ENCODE measurements around the gene CDC34. TPM values are rescaled to one million over a fixed set of nuclear protein-coding genes. Genes with fewer than 3 reads are reported as not detected.

The CDC34 gene
- total RNA-seq, 2 experiments from 2014 or later, result 58.7 to 60.1 TPM

DNA sequence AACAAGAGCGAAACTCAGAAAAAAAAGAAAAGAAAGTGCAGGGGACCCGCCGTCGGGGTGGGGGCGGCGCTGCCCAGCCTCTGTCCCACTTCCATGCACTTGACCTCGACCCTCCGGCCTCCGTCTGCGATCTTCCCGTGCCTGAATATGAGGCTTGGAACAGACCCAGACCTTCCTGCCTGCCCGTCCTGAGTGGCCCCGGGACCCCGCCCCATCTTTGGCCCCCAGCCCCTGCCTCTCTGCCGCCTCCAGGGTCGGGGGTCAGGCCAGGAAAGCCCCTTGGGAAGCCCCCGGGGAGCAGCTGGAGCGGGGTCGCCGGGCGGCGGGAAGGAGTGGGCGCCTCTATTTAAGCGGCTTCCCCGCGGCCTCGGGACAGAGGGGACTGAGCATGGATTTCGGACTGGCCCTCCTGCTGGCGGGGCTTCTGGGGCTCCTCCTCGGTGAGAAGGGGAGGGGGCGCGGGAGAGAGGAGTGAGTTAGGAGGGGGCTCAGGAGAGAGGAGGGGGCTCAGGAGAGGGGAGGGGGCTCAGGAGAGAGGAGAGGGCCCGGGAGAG lies 35.4 kb upstream of the CDC34 start, which contains the start of gene MADCAM1:
Gene MADCAM1 (plus strand): TSS at position 375 of the 554 bp plus-strand sequence. CDS start 14 bp downstream, at position 389.
- POLR2A ChIA-PET, result no interaction called here
- CTCF ChIA-PET, result interaction anchor here (1.7 to 2.4 kb wide), 3 partner anchors 9 to 14 kb away, joined by 3 to 11 read pairs (median 6); partner anchors contain the start of gene TPGS1

DNA sequence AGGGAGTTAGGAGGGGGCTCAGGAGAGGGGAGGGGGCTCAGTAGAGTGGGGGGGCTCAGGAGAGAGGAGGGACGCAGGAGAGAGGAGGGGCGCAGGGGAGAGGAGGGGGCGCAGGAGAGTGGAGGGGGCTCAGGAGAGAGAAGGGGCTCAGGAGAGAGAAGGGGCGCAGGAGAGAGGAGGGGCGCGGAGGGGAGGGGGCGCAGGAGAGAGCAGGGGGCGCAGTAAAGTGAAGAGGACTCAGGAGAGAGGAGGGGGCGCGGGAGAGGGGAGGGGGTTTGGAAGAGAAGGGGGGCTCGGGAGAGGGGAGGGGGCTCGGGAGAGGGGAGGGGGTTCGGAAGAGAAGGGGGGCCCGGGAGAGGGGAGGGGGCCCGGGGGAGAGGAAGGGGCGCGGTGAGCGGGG lies 34.6 kb upstream of the CDC34 start:
- CTCF ChIA-PET, result no interaction called here
- POLR2A ChIA-PET, result no interaction called here

DNA sequence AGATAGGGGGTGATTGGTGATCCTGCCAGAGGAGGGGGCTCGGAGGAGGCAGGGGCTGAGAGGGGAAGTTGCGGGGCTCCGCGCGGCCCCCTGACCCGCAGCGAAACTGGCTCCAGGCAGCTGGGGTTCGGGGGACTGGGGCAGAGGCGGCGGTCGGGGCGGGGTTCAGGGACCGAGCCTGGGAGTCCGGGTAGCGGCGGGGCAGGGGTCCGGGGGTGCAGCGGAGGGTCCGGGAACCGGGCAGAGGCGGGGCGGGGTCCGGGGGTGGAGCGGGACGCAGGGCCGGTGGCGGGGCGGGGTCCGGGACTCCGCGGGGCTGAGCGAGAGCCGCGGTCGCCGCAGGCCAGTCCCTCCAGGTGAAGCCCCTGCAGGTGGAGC lies 34.1 kb upstream of the CDC34 start:
- POLR2A ChIA-PET, result no interaction called here
- CTCF ChIA-PET, result interaction anchor here (0.8 to 1.6 kb wide), 2 partner anchors 9 to 13 kb away, joined by 5 read pairs; no protein-coding TSS in a partner anchor

DNA sequence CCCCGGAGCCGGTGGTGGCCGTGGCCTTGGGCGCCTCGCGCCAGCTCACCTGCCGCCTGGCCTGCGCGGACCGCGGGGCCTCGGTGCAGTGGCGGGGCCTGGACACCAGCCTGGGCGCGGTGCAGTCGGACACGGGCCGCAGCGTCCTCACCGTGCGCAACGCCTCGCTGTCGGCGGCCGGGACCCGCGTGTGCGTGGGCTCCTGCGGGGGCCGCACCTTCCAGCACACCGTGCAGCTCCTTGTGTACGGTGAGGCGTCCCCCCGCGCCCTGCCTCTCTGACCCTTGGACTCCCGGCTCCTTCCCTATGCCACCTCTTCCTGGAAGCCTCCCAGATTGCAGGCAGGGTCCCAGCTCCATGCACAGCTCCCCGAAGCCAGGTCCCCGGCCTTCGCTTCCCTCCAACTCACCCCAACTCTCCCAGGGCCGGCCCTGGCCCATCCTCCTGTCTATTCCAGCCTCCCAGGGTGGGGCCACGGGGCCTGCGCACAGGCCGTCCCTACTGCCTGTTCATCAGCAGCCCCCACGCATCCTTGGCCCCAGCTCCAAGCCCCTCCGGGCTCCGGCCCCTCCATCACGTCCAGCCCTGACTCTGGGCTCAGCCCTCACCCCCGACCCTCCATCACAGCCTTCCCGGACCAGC lies 33.6 kb upstream of the CDC34 start:
- CTCF ChIA-PET, result interaction anchor here (0.8 to 1.6 kb wide), 3 partner anchors 9 to 35 kb away, joined by 3 to 5 read pairs (median 5); no protein-coding TSS in a partner anchor
- POLR2A ChIA-PET, result no interaction called here

DNA sequence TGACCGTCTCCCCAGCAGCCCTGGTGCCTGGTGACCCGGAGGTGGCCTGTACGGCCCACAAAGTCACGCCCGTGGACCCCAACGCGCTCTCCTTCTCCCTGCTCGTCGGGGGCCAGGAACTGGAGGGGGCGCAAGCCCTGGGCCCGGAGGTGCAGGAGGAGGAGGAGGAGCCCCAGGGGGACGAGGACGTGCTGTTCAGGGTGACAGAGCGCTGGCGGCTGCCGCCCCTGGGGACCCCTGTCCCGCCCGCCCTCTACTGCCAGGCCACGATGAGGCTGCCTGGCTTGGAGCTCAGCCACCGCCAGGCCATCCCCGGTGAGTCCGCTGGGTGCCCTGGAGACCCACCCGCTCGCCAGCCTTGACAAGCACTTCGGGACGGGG lies 33.1 kb upstream of the CDC34 start:
- POLR2A ChIA-PET, result no interaction called here

DNA sequence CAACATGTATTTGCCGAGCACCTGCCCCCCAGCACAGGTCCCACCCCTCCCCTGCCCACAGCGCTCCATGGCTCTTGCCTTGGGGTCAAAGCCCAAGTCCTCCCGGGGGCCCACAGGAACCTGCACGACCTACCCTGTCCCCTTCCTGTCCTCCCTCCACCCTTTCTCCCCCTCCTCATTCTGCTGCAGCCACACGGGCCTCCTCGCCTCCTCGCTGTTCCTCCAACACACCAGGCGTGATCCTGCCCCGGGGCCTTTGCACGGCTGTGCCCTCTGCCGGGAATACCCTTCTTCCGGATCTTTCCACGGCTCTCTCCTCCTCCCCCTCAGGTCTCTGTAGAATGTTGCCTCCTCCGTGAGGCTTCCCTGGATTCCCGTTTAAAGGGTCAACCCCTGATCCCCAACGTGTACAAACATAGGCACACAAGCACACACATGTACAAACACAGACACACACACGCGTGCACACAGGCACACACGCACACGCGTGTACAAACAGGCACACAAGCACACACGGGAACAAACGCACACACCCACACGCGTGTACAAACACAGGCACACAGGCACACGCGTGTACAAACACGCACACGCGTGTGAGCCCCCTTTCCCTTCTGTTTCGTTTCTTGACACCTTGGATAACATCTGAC lies 32.5 kb upstream of the CDC34 start:
- ChIA-PET POLR2A (no interaction called here), CTCF (interaction anchor here (1.6 kb wide), 1 partner anchor 7 kb away, joined by 5 read pairs; no protein-coding TSS in a partner anchor)

More for the DNA sequence above, 33.1 kb upstream of the CDC34 start:
- CTCF ChIA-PET, result interaction anchor here (0.9 to 1.6 kb wide), 2 partner anchors 8 to 34 kb away, joined by 3 to 5 read pairs; no protein-coding TSS in a partner anchor

DNA sequence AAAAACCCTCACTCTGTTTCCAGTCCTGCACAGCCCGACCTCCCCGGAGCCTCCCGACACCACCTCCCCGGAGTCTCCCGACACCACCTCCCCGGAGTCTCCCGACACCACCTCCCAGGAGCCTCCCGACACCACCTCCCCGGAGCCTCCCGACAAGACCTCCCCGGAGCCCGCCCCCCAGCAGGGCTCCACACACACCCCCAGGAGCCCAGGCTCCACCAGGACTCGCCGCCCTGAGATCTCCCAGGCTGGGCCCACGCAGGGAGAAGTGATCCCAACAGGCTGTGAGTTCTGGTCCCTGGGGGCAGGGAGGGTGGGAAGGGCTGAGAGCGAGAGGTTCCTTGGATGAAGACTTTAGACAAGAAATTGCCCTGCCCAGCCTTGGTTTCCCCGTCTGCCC lies 29.9 kb upstream of the CDC34 start:
- ChIA-PET POLR2A (no interaction called here), CTCF (no interaction called here)

DNA sequence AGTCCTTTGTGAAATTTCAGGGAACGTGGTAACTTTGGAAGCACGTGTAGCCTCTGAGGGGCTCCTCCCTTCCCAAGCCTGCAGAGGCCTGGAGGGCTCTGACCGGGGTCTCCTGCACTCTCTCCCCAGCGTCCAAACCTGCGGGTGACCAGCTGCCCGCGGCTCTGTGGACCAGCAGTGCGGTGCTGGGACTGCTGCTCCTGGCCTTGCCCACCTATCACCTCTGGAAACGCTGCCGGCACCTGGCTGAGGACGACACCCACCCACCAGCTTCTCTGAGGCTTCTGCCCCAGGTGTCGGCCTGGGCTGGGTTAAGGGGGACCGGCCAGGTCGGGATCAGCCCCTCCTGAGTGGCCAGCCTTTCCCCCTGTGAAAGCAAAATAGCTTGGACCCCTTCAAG lies 26.9 kb upstream of the CDC34 start:
- POLR2A ChIA-PET, result no interaction called here
- CTCF ChIA-PET, result interaction anchor here (0.7 kb wide), 1 partner anchor 9 kb away, joined by 3 read pairs; the partner anchor contains the start of gene MADCAM1

DNA sequence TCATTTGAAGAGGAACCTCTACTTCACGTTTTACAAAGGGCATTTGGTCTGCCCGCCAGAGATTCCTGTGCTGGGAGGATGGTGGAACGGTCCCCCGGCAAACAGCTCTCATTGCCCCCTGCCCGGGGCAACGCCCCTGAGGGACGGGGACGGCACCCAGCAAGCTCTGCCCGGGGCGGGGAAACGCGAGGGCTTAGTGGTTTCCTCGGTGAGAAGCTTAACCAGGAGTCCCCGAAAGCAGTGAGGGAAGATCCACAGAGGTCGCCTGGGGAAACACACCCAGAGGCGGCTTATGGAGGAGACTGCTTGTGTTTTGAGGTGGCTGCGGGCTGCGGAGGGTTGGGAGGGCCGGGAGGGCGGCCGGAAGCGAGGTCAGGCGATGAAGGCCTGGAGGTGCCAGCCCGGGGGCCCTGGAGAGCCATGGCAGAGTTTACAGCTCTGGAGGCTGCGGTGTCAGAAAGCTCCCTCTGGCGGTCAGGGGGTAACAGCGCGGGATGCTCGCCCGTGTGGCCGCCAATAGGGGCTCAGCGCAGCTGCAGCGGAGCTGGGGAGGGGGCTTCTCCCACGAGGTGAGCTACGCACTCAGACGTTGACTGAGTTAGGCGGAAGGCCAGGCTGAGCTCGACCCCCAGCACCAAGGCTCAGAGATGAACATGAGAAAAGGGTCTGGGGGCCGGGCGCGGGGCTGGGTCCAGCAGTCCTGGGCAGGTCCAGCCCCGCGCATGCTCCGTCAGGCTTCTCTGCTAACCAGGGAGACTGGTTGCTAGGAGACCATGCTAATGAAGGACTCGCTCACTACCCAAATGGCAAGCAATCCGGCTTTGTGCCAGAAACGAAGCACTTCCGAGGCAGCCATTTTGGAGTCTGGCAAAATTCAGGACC lies 24.9 kb upstream of the CDC34 start:
- ChIA-PET POLR2A (interaction anchor here (0.6 to 1.6 kb wide), 4 partner anchors 18 to 160 kb away, joined by 4 to 11 read pairs (median 4); partner anchors contain the start of genes BSG and CDC34), CTCF (interaction anchor here (0.6 to 2.0 kb wide), 9 partner anchors 8 to 260 kb away, joined by 3 to 11 read pairs (median 4); no protein-coding TSS in a partner anchor)

DNA sequence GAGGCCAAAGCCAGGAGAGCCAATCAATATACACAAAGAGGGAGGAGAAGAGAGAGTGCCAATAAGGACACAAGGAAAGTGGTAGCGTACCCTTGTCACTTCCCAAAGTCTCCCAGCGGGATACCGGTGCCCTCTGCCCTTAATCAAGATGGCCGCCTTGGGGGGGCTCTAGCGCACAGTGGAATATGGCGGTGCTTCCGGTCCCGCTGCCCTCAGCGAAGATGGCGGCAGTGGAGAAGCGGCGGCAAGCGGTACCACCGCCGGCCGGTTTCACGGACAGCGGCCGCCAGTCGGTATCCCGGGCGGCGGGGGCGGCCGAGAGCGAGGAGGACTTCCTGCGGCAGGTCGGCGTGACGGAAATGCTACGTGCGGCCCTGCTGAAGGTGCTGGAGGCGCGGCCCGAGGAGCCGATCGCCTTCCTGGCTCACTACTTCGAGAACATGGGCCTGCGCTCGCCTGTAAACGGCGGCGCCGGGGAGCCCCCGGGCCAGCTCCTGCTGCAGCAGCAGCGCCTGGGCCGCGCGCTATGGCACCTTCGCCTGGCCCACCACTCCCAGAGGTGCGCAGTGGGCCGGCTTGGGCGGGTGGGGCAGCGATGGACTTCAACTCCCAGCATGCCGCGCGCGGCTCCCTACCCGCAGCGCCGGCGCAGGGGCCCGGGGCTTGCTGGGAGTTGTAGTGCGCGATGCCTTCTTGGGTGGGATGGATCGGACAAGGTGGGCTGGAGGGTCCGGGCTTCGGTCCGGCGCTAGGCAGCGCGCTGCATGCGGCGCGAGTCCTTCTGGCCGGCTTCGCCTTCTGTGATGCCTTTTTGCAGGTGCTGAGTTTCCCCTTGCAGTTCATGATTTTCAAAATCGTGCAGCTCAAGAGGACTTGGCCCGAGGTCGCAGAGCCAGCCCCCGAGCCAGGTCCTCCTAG lies 24.0 kb upstream of the CDC34 start, which contains the start of gene TPGS1:
Gene TPGS1 (plus strand): TSS at position 212 of the 918 bp plus-strand sequence. CDS start 10 bp downstream, at position 222.
- ChIA-PET CTCF (interaction anchor here (1.0 to 2.0 kb wide), 6 partner anchors 9 to 211 kb away, joined by 3 to 11 read pairs (median 4); no protein-coding TSS in a partner anchor), POLR2A (interaction anchor here (1.3 to 1.6 kb wide), 2 partner anchors 18 to 24 kb away, joined by 4 to 11 read pairs; partner anchors contain the start of gene CDC34)

DNA sequence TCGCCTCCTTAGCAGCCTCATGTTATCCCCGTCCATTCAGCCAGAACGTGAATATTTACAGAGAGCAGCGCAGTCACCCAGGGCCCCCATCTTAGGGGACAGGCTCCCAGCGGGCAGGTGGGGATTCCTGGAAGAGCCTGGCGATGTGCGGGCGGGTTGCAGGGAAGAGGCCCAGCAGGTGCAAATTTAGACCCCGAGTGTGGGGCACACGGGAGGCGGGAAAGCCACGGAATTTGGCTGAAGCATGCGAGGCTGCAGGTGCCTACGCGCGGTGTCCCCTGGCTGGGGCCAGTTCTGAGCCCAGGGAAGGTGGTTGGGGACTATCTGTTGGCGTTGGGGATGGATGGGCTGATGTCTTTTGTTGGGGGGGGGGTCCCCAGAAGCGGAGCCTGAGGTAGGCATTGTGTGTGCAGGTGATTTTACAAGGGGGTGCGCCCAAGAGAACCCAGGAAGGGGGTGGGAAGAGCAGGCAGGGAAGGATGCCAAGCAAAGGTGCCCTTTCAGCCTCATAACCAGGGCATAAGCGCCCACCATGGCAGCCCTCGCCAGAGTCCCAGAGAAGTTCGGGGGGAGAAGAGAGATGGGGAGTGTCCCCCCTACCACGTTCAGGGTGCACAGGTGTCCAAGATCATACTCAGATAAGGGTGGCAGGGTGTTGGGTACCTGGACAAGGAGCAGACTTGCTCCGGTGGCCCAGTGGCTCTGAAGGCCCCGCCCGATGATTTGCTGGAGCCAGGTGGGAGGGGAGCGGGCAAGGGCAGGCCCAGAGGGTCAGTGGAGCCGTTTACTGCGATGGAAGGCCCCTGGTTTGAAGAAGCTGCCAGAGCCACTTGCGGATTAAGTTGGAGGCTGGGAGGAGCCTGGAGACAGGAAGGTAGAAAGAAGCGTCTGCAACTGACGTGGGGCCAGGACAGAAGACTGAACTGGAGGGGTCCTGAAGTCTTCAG lies 23.1 kb upstream of the CDC34 start:
- ChIA-PET POLR2A (no interaction called here), CTCF (interaction anchor here (1.1 kb wide), 1 partner anchor 22 kb away, joined by 4 read pairs; no protein-coding TSS in a partner anchor)

DNA sequence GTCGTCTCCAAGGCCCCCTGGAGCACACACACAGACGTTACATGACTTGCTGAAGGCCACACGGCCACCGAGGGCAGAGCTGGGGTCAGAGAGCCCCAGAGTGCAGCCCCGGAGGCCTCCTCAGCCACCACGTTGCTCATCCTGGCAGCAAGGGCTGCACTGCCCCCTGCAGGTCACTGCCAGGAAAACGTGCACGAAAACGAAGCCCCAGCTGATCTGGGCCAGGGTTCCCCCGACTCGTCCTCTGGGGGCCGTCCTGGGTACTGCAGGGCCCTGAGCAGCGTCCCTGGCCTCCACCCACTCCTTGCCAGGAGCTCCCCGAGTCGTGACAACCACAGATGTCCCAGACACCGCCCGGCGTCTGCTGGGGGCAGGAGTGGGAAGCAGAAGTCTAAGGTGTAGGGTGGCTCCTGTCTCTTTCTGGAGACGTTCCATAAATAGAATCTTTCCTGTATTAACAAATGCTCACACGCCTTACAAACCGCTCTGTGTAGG lies 20.9 kb upstream of the CDC34 start:
- CTCF ChIA-PET, result interaction anchor here (0.7 to 2.3 kb wide), 22 partner anchors 8 to 264 kb away, joined by 3 to 25 read pairs (median 6); partner anchors contain the start of genes BSG, CDC34 and GZMM

DNA sequence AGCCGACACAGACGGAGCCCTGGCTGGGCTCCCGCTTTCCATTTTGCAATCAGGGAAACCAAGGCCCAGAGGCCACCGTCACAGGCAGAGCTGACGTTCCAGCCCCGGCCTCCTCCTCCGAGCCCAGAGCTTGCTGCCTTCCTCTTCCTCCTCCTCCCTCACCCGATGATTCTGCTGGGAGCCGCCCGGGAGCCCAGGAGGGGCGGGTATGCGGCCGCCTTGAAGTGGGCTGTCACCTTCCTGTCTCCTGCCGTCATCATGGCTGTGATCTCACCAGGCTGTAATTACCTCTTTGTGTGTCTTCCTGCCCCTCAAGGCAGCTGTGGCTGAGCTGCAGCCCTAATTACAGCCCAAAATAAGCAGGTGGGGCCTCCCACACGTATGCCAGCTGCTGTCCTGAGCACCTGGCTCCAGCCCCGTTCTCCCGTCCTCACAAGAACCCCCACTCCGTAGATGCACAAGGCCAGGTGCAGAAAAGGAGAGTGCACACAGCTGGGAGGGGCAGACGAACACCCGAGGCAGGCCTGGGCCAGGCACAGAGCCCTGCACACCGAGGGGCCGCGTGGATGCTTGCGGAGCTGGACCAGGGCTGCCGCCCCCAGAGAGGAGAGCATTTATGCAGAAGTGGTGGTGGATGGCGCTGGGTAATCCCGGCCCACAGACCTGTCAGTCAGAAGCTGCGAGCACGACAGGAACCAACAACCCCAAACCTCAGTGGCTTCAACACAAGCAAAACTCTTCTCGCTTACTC lies 20.3 kb upstream of the CDC34 start:
- CTCF ChIA-PET, result interaction anchor here (0.7 to 2.3 kb wide), 22 partner anchors 7 to 264 kb away, joined by 3 to 25 read pairs (median 6); partner anchors contain the start of genes BSG, CDC34 and GZMM
- POLR2A ChIA-PET, result interaction anchor here (1.3 to 1.9 kb wide), 2 partner anchors 21 to 99 kb away, joined by 5 to 13 read pairs; partner anchors contain the start of gene CDC34

More for the DNA sequence above, 20.9 kb upstream of the CDC34 start:
- POLR2A ChIA-PET, result interaction anchor here (0.8 to 1.9 kb wide), 3 partner anchors 9 to 100 kb away, joined by 4 to 13 read pairs (median 5); partner anchors contain the start of gene CDC34

DNA sequence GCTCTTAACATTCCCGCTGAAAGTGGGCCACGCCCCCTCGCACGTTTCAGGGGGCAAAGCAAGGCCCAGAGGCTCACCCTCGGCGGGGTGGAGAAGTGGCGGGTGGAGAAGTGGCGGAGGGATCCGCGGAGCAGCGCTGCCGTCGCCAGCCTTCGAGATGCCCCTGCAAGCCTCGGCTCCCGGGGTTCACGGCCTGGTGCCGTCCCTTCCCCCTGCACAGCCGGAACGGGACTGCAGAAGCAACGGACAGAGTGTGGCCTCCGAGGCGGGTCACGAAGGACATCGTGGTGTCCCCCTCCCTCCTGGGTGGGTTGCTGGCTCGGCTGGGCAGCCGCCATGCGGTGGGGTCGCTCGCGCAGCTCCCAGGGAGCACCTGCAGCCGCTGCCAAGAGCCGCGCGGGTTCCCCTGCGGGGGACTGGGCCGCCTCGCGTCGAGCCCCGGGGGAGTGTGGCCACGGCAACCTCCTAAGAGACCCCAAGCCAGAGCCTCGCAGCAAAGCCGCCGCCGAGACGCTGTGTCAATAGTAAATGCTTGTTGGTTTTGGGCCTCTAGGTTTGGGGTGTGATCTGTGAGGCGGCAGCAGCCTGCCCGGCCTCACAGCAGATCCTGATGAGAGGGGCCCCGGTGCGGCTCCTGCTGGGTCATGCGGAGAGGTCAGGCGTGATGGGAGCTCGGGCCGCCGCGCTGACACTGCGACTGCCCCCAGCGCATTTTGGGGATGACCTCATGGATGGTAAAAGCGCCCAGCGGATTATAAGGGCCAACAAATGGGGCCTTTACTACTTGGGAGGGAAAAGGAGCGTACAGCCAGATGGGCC lies 18.8 kb upstream of the CDC34 start:
- CTCF ChIA-PET, result no interaction called here
- POLR2A ChIA-PET, result interaction anchor here (0.6 kb wide), 1 partner anchor 18 kb away, joined by 7 read pairs; no protein-coding TSS in a partner anchor
